Fibroblast of pulmonary artery (primary cell): ENCODE data around the gene MSH2.

ENCODE experiments used
- DNase-seq: peaks from one replicate; pipeline ENCODE4 v3.0.0-alpha.2; 2010; ENCODE audit warnings: low read depth
- H3K4me3 ChIP-seq: replicated peaks from 2 replicates; pipeline ENCODE4 v1.5.1; 2011; ENCODE audit warnings: low read depth, mild to moderate bottlenecking, control low read depth, low read length, moderate library complexity
- CTCF ChIP-seq: IDR thresholded peaks from 2 replicates; pipeline ENCODE4 v1.5.1; 2011; ENCODE audit warnings: mild to moderate bottlenecking, control low read depth, low read length, inconsistent platforms; ENCODE audit errors: missing control alignments

Gene MSH2

DNA sequence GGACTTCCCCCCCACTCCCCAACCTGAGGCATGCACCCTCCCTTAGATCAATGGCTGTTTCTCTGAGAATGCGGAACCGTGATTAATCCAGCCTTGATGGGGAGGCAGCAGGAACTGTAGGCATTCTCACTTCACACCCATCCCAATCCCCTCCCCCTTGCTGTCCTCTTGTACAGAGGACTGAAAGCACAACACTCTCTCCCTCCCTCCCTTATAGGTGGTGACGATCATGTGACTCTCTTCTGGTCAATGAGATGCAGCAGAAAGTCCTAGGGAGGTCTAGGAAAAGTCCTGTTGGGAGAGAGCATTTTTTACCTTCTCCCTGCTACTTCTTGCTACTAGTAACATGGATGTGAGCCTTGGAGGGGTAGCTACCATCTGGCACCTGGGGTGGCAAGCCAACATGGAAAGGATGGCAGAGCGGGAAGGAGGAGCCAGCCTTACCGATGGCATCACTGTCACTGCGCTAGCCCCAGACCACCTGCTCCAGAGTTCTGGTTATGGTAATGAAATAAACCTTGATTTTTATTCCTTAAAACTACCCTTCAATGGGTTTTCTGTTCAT is 106.9 kb downstream of the MSH2 start:
- no peak for DNase-seq
- no peak overlapping the region for H3K4me3 ChIP-seq
- no peak for TF ChIP-seq CTCF

GRCh38 chr2:47510745-47511144 is 107.8 kb downstream of the MSH2 start:
- DNase-seq = no peak
- H3K4me3 ChIP-seq = no peak overlapping the region
- TF ChIP-seq CTCF = no peak

- H3K4me3 ChIP-seq = no peak overlapping the region
- DNase-seq = peak; percentile 43
- TF ChIP-seq CTCF = no peak
These were observed 109.7 kb downstream of the MSH2 start for GRCh38 chr2:47512581-47513083.

- TF ChIP-seq CTCF = no peak
- H3K4me3 ChIP-seq = no peak overlapping the region
- DNase-seq = no peak
These were observed 111.1 kb downstream of the MSH2 start for GRCh38 chr2:47513981-47514520.

- no peak for DNase-seq
- no peak overlapping the region for H3K4me3 ChIP-seq
- TF ChIP-seq CTCF = no peak
These were observed 113.6 kb downstream of the MSH2 start for GRCh38 chr2:47516360-47517104.

DNA sequence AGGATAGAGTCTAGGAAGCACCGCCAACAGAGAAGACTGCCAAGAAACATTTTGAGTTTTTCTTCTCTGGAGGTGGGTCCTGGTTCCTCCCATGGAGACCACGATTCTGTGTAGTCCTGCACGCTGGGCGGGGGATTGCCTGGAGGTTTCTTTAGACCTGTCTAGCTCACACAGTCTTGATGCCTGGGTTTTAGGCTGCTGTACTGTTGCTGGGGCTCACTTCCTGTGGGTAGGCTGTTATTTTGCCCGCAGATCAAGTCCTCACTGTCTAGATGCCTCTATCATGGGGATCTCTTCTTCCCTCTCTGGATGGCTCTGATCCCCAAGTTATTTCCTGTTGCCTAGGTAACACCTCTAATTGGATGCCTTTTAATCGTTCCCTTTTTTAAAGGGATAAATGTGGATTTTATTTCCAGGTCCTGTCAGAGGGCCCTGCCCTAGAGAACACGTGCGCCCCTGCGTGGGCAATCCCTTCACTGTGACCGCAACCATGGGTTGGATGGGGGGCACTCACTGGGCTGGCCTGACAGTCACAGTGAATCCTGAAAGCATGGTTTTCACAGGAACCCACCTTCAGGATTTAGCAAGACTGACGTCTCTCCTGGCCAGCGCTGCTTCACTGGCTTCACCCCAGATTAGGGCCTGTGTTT is 115.7 kb downstream of the MSH2 start:
- H3K4me3 ChIP-seq = no peak overlapping the region
- no peak for TF ChIP-seq CTCF
- DNase-seq = no peak
